Fibroblast of lung (primary cell): Measurements from ENCODE around the gene ARHGEF26.

Experiments used
- EZH2 ChIP-seq: IDR thresholded peaks from 2 replicates; pipeline ENCODE4 v1.5.1; 2012; ENCODE audit warnings: low read length, control low read depth, mild to moderate bottlenecking; ENCODE audit errors: missing control alignments
- TF ChIP-seq, protein P1 (sequence below), 2 donors: IDR thresholded peaks in 1 of 2; conservative IDR thresholded peaks in 1 of 2; 1 replicate in 1 of 2; 2 replicates in 1 of 2; pipeline ENCODE4 v1.5.1; 2011 to 2012; ENCODE audit warnings: low read length in 2 of 2, control low read depth in 1 of 2, inconsistent platforms in 1 of 2, low read depth in 1 of 2, mild to moderate bottlenecking in 1 of 2

DNA sequence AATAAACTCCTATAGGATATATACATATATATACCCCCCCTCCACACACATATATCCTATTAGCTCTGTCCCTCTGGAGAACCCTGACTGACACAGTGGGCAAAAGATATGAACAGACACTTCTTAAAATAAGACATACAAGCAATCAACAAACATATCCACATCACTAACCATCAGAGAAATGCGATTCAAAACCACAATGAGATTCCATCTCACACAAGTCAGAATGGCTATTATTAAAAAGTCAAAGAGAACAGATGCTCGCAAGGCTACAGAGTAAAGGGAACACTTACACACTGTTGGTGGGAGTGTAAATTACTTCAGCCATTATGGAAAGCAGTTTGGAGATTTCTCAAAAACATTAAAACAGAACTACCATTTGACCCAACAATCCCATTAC lies 46.2 kb upstream of the ARHGEF26 start:
- TF ChIP-seq, protein P1, sequence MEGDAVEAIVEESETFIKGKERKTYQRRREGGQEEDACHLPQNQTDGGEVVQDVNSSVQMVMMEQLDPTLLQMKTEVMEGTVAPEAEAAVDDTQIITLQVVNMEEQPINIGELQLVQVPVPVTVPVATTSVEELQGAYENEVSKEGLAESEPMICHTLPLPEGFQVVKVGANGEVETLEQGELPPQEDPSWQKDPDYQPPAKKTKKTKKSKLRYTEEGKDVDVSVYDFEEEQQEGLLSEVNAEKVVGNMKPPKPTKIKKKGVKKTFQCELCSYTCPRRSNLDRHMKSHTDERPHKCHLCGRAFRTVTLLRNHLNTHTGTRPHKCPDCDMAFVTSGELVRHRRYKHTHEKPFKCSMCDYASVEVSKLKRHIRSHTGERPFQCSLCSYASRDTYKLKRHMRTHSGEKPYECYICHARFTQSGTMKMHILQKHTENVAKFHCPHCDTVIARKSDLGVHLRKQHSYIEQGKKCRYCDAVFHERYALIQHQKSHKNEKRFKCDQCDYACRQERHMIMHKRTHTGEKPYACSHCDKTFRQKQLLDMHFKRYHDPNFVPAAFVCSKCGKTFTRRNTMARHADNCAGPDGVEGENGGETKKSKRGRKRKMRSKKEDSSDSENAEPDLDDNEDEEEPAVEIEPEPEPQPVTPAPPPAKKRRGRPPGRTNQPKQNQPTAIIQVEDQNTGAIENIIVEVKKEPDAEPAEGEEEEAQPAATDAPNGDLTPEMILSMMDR (conservative IDR thresholded peaks at IDR 0.05 in 1 of 2, IDR thresholded peaks at IDR 0.05 in 1 of 2; ENCODE audit: low read depth in 1 of 2, low read length in 2 of 2) = no peak
- TF ChIP-seq EZH2 = no peak
